ENCODE measurements around the gene LIAS.
"Not testable (repeated sequence)": the region's sequence is repeated elsewhere in the genome, so short reads cannot be mapped to it uniquely, and the experiment has no call there.

Gene LIAS

DNA sequence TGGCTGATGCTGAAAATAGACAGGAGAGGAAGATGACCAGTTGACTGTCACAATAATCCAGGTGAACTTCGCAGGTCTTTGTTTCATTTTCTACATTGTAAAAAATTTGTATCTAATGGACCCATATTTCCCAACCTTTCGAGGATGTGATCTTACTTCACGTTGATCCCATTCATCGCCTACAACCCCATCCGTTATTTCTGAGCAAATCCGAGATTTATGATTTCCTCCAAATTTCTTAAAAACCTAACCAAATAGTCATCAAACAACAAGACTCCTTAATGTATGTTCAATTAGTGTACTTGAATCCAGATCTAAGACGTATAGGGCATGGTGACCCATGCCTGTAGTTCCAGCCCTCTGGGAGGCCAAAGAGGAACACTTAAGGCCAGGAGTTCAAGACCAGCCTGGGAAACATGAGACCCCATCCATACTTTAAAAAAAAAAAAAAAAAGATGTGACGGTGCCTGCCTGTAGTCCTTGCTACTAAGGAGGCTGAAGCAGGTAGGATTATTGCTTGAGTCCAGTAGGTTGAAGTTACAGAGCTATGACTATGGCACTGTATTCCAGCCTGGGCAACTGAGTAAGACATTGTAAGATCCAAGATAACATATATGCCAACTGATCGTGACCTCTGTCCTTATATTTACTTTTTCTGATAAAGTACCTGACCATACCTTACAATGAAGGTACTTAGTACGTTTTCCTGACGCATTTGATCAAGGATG, 5.8 kb upstream of the LIAS start:
- no peak for DNase-seq (ENCODE audit: low spot score)

DNA sequence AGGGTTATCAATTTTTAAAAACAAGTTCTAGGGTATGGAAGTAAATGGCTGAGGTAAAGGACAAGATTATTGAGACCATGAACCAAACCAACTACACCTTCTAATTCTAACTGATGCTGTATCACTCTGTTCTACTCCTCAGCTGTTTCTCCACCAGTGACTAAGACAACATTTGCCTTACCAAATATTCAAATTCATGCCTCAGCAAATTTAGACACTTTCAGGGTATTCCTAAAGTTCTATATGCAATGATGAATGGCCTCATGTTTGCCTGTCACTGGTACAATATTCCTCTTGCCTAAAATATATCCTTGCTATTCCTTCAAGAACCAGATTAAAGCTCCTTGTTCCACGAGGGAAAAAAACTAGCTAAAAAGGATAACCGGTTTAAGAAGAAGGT, 5.1 kb upstream of the LIAS start:
- no peak for DNase-seq (ENCODE audit: low spot score)

DNA sequence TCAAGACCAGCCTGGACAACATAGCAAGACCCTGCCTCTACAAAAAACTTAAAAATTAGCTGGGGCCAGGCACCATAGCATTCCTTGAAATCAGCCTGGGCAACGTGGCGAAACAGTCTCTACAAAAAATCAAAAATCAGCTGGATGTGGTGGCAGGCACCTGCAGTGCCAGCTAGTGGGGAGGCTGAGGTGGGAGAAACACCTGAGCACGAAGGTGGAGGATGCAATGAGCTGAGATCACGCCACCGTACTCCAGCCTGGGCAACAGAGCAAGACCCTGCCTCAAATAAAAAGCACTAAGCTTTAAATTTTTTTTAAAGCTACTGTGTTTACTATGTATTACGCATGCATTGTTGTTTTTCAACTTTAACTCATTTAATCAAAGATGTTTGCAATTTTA, 3.4 kb upstream of the LIAS start:
- no peak for DNase-seq (ENCODE audit: low spot score)

DNA sequence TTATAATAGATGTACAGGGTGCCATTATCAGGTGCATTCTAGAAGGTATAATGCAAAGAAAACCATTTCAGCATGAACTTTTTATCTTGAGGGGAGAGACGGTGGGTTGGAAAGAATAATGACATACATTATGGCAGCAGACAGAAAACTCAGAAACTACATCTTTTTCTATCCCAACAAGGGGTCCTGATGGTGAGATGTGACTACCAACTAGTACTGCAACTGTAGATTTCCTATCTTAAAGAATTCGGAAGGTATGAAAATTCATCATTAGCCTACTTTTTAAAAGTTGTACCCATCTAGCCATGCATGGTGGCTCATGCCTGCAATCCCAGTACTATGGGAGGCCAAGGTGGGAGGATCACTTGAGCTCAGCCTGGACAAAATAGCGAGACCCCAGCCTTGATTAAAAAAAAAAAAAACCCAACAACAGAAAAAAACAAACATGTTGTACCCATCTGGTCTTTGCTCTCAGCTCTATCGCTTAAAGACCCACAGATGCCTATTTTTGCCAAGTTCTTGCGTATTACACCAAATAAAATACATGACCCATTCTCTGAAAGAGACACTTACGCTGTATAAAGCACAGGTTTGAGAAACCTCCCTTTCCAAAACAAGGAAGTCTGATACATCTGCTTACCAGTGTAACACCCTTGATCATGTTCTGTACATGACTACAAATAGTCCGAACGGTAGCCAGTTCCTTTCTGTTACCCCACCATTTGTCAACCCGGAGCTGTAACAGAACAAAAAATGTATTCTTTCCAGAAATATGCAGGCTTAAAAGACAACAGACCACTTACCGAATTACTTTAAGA, 1.7 kb upstream of the LIAS start:
- no peak for DNase-seq (ENCODE audit: low spot score)

DNA sequence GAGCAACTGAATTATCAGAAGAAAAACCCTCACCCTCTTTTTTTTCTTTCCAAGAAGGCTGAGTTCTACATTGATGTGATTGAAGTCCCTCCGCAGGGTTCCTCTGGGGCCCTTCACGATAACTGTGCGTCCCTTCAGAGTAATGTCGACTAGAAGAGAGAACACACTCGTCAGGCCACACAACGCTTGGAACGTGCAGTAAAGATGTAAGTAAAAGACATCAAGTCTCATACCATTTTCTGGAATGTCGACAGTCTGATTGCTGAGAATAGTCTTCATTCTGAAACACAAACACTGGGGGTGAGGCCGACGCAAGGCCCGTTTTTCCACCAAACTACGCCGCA, 723 bp upstream of the LIAS start:
- DNase-seq (ENCODE audit: low spot score) = not testable (repeated sequence)

DNA sequence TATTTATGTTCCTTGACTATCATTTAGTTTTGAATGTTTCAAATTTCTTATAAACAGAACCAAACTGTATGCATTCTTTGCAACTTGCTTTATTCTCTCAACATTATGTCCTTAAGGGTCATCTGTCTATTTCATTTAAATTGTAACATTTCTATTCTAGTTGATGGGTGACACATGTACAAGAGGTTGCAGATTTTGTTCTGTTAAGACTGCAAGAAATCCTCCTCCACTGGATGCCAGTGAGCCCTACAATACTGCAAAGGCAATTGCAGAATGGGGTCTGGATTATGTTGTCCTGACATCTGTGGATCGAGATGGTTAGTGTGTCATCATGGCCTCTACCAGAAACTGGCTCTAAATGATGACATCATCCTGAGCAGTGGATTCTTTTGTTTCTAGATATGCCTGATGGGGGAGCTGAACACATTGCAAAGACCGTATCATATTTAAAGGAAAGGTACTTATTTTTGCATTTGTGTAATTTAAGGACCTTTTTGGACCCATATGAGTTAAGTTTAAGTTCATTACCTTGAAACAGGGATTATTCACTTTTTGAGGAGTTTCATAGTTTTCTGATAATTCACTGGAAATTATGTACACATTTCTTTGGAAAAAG, 6.1 kb downstream of the LIAS start:
- peak; percentile 10 for DNase-seq (ENCODE audit: low spot score)

DNA sequence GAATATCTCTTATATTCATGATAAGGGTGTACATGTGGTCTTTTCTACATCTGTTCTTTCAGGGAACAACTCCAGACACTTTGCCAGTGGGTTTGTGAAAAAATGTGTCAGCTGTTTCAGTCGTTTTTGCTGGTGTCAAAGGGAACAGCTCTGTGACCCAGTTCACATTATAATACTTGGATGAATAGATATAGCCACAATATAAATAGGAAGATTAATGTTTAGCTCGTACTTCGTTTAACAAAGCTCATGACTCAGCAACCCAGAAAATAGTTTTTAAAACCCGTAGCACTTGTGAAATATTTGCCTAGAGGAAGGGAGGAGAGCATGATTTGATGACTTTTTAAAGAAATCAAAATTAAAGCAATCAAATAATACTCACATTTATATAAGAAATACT, 7.9 kb downstream of the LIAS start:
- no peak for DNase-seq (ENCODE audit: low spot score)

DNA sequence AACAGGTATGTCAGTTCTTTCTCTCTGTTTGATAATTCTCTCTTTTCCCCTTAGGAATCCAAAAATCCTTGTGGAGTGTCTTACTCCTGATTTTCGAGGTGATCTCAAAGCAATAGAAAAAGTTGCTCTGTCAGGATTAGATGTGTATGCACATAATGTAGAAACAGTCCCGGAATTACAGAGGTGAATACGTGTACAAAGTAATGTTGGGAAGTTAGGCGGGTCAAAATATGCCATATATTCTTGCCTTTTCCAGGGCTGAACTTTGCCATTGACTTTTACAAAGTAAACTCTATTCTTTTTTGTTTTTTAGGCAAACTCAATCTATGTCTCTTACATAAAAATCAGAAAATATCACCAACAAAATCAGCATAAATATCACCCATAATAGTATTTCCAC, 8.6 kb downstream of the LIAS start:
- DNase-seq (ENCODE audit: low spot score) = no peak

DNA sequence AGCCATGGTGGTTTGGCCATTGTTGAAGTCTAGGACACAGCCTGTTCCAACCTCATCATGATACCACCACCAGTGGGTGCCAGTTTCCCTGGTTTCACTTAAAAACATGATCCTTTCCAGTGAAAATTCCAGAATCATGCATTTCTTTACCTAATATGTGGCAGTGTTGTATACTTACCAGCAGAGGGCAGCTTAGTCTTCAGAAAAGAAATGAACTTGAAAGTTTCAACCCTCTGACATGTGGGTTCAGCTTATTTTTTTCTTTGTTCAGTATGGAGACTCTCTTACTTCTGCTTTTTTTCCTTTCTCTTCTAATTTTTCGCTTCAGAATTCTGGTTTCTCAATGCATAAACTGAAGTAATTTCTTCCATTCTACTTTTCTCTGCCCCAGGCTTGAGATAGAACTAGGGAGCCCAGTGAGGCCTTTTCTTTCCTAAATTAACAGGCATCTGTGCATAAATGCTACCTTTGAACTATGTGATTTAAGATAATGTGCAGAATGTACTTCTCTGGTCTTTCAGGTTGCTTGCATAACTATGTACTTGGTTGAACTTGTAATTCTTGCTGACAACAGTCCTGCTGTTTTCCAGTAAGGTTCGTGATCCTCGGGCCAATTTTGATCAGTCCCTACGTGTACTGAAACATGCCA, 10.7 kb downstream of the LIAS start:
- DNase-seq (ENCODE audit: low spot score) = peak; percentile 79

DNA sequence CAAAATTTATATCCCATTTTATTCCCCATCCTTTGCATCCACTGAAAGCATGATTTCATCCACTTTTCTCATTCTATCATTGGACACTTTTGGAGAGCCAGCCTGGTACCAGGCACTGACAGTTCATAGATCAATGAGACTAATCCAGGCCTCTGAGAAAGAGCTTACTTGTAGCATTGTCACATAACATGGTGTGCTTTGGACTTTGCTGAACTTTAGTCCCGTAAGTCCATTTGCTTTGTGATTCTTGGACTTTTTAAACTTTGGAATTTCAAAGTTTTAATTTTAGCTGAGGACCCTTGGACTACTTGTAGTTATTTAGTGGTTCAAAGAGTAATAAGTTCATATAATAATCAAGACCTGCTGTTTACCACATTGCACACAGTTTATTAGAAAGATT, 11.5 kb downstream of the LIAS start:
- no peak for DNase-seq (ENCODE audit: low spot score)

DNA sequence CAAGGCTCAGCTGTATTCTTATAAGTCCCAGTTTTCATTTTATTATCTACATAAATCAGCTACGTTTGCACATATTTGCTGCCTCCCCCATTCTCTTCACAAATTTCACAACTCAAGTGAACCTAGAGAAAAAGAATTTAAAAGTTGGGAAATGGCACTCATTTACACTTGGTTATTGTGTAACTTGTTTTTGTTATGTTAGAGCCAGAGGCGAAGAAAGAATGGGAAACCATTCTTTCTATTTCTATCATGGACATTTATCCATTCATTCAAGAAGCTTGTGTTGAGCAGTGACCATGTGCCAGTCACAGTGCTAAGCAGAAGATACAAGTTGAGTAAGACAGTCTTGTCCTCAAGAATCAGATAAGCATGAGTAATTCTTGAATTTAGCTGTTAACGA, 13.5 kb downstream of the LIAS start:
- no peak for DNase-seq (ENCODE audit: low spot score)

DNA sequence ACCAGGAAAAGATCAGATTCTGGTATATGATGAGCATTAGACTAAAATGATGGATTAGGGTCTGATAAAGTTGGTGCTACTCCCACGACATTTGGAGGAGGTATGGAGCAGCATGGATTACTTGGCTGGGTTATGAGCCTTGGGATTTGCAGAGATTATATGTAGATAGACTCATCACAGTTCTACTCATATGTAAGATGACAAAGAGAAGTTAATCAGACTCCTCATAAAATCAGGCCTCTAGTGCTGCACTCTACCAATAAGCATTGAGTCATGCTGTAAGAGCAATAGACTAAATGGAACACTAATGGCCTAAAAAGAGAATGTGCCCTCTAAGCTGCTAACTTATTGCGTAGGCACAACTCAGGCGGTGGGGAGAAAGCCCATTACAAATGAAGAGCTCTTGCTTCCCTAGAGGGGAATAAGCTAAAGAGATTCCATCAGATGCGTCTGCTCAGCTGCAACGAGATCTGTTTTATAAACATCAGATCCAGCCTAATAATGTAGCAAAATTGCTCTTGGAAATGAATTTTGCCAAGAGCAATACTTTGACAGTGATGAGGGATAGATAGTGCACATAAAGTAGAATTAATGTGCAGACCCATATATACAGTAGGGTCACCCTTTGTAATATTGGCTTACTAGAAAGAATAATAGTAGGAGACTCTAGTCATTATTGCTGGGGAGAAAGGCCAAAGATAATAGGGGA, 17.5 kb downstream of the LIAS start:
- DNase-seq (ENCODE audit: low spot score) = no peak

DNA sequence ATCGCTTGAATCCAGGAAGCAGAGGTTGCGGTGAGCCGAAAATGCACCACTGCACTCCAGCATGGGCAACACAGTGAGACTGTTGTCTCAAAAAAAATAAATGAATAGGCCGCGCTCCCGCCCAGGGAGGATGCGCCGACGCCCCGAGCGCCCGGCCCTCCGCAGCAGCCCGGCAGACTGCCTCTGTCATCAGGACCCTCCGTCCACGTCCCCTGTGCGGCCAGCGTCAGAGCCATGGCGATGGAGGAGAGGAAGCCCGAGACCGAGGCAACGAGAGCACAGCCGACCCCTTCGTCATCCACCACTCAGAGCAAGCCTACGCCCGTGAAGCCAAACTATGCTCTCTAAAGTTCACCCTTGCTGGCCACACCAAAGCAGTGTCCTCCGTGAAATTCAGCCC, 21.4 kb downstream of the LIAS start:
- DNase-seq (ENCODE audit: low spot score) = no peak

DNA sequence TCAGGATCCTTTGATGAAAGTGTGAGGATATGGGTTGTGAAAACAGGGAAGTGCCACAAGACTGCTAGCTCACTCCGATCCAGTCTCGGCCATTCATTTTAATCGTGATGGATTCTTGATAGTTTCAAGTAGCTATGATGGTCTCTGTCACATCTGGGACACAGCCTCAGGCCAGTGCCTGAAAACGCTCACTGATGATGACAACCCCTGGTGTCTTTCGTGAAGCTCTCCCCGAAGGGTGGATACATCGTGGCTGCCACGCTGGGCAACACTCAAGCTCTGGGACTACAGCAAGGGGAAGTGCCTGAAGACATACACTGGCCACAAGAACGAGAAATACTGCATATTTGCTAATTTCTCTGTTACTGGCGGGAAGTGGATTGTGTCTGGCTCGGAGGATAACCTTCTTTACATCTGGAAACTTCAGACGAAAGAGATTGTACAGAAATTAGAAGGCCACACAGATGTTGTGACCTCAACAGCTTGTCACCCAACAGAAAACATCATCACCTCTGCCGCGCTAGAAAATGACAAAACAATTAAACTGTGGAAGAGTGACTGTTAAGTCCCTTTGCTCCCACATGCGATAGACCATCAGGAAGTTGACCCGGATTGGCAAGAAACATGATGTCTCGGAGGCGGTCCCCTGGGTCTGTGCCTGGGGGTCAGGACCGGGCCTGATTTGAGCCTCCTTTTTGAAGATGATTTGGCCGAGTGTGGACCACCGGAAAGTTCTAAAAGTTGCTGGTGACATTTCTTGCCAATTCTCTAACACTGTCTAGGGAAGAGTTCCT, 22.2 kb downstream of the LIAS start:
- DNase-seq (ENCODE audit: low spot score) = no peak

DNA sequence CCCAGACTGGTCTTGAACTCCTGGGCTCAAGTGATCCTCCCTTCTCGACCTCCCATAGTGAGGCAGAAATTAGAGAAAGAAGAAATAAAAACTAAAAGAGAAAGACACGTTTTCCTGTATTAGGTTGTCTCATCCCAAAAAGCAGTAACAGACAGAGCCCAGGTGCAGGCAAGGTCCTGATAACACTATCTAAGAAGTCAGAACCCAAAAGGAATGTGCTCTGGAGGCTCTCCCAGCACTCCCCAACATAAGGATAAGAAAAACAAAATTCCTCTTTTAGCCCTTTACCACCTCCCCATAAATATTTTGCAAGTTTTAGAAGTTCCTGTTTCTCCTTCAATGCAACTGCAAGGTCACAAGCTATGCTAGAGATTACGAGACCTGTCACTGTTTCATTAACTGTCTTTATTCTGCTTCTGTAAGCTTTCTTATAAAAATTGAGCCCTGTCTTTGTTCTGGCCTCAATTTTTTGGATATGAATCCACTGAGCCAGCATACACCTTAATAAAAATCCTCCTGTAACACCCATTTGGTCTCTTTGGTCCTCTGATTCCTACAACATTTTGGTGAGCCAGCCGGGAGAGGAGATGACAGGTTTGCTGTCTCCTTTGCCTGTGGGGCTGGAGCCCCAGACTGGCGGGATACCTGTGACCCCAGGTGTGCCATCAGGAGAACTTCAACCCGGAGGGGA, 25.9 kb downstream of the LIAS start:
- DNase-seq (ENCODE audit: low spot score) = no peak

DNA sequence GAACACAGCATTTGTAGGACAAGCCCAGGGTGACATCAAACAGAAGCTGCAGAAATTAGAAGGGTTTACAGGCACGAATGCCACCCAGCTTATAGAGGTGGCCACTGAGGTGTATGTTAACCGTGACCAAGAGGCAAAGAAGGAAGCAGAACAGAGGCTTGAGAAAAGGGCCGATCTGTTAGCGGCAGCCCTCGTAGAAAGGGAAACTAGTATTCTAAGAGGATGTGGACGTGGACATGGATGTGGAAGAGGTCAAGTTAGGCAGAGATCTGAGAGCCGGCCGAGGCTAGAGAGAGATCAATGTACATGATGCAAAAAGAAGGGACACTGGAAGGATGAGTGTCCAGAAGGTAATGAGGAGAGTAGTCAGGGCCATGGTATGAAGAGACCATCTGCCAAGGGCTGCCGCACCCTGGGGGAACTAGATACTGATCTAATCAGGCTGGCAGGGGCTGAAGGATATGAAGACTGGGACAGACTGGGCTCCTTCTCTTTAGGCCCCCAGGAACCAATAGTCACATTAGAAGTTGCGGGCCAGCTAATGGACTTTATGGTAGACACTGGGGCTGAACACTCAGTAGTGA, 27.5 kb downstream of the LIAS start:
- DNase-seq (ENCODE audit: low spot score) = no peak

DNA sequence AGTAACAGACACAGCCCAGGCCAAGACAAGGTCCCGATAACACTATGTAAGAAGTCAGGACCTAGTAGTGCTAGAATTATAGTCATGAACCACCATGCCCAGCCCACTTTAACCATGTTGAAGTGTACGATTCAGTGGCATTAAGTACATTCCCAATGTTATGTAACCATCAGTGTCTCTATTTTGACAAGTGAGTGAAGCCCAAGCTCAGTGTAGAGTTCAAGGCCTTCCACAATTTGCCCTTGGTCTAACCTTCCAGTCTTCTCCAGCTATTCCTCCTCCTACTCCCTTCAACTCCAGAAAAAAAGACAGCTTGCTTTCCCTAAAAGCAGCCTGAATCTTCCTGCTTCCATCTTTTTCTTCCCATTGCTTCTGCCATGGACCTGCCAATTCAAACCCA, 31.5 kb downstream of the LIAS start:
- no peak for DNase-seq (ENCODE audit: low spot score)

DNA sequence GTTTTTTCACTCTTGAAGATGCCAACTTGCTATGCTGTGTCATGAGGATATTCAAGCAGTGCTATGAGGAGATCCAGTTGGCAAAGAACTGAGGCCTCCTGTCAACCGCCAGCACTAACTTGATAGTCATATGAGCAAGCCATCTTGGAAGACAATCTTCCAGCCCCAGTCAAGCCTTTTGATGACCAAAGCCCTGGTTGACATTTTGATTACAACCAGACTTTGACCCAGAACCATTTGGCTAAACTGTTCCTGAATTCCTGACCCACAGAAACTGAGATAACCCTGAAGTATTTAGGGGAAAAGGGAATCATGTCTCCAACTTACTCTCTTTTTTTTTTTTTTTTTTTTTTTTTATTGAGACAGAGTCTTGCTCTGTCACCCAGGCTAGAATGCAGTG, 35.5 kb downstream of the LIAS start:
- DNase-seq (ENCODE audit: low spot score) = no peak

DNA sequence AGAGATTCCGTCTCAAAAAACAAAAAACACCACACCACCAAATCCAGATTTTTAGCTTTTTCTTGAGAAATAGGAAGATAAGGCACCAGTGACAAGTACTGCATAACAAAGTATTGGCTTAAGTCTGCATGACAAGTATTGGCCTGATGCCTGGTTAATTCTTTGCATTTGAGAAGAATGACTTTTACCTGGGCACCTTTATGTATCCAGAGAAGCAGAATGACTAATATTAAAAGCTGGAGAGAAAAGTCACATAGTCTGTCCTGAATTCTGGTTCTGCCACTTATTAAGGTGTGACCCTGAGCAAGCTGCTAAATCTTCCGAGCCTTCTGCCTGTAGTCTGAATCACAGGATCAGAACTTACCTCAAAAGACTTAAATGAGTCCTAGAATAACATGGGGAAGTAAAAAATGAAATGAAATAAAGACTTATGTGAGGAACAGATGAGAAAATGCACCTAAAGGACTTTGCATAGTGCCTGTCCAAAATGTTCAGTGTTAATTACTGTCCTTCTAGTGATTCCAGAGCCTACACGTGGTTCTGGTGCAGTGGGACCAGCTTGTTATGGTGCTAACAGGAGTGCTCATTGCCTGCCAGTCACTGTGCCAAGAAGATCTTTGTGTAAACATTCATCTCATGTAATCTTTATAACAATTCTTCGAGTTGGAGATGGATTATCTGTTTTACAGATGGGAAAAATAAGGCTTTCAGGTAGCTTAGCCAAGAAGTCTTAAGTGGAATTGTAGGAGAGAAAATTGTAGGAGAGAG, 36.8 kb downstream of the LIAS start:
- DNase-seq (ENCODE audit: low spot score) = no peak
